Spleen (tissue), 11 donors: ENCODE data around the gene LTBR. TPM values are rescaled to one million over a fixed set of nuclear protein-coding genes. Genes with fewer than 3 reads are reported as not detected.
A peak's percentile ranks its signal among the peaks of the same experiment; 100 is the strongest.

Experiments
- DNase-seq: peaks from one replicate; pipeline ENCODE4 v3.0.0-alpha.2; 2020
- H3K27ac ChIP-seq, 8 donors: fragments of 200-600 bp; sonication (generic) in 7 of 8; 1 replicate in 4 of 8; 2 replicates in 4 of 8; pipeline versions ENCODE4 v1.5.0 to v1.8.0; 2016 to 2021; ENCODE audit warnings: inconsistent platforms in 4 of 8, mild to moderate bottlenecking in 4 of 8, moderate library complexity in 1 of 8
- H3K27me3 ChIP-seq, 7 donors: fragments of 200-600 bp; sonication (generic) in 6 of 7; replicated peaks in 1 of 7; 1 replicate in 4 of 7; 2 replicates in 3 of 7; pipeline versions ENCODE4 v1.5.0 to v1.8.0; 2016 to 2021; ENCODE audit warnings: inconsistent platforms in 3 of 7, mild to moderate bottlenecking in 1 of 7
- H3K36me3 ChIP-seq, 6 donors: fragments of 200-600 bp; sonication (generic) in 5 of 6; 1 replicate in 4 of 6; 2 replicates in 2 of 6; pipeline versions ENCODE4 v1.5.0 to v1.8.0; 2016 to 2021; ENCODE audit warnings: inconsistent platforms in 2 of 6
- H3K4me1 ChIP-seq, 6 donors: fragments of 200-600 bp; sonication (generic) in 5 of 6; 1 replicate in 3 of 6; 2 replicates in 3 of 6; pipeline versions ENCODE4 v1.5.0 to v1.8.0; 2016 to 2021; ENCODE audit warnings: inconsistent platforms in 3 of 6
- H3K4me3 ChIP-seq, 8 donors: fragments of 200-600 bp; sonication (generic) in 7 of 8; 1 replicate in 4 of 8; 2 replicates in 4 of 8; pipeline versions ENCODE4 v1.5.0 to v1.8.0; 2016 to 2021; ENCODE audit warnings: inconsistent platforms in 4 of 8, mild to moderate bottlenecking in 4 of 8, moderate library complexity in 2 of 8
- H3K9me3 ChIP-seq, 8 donors: fragments of 200-600 bp; sonication (generic) in 7 of 8; 1 replicate in 4 of 8; 2 replicates in 4 of 8; pipeline versions ENCODE4 v1.5.0 to v1.8.0; 2016 to 2021; ENCODE audit warnings: inconsistent platforms in 4 of 8
- CTCF ChIP-seq, 11 experiments: fragments of 200-600 bp in 7 of 11; fragments of 450-650 bp in 4 of 11; sonication (generic) in 4 of 11; IDR thresholded peaks in 8 of 11; conservative IDR thresholded peaks in 3 of 11; 1 replicate in 7 of 11; 2 replicates in 4 of 11; pipeline versions ENCODE4 v1.4.0 to v1.8.0; 2016 to 2021; ENCODE audit warnings: antibody characterized with exemption in 11 of 11, inconsistent platforms in 4 of 11, mild to moderate bottlenecking in 1 of 11
- POLR2A ChIP-seq, 3 donors: fragments of 450-650 bp; IDR thresholded peaks; one replicate each; pipeline ENCODE4 v1.5.1; 2017; ENCODE audit warnings: antibody characterized with exemption in 3 of 3, mild to moderate bottlenecking in 1 of 3
- POLR2AphosphoS5 ChIP-seq, 3 donors: sonication (generic); formaldehyde crosslinking; IDR thresholded peaks; one replicate each; pipeline ENCODE4 v1.5.1; 2017; ENCODE audit warnings: antibody characterized with exemption in 3 of 3
- WGBS, 5 donors: extraction: QIAGEN DNeasy Blood & Tissue Kit in 3 of 5; methylation state at CpG; one replicate each; pipeline versions ENCODE4 v1.1.5 to v1.1.7; 2013 to 2018; 5-methylcytosine and 5-hydroxymethylcytosine counted together
- intact Hi-C: fragments of 100-400 bp; cut with DNase I; formaldehyde crosslinking; loops from one replicate; pipeline ENCODE4 v1.15.0; 2023; ENCODE audit warnings: low total_unique reads
- polyA plus RNA-seq, 3 donors: library from polyadenylated mRNA; stranded (reverse); fragments of 200-250 nt; gene quantifications; one replicate each; pipeline ENCODE4 v1.2.1, GENCODE V29; 2013
- total RNA-seq, 7 donors: library from RNA; depleted of rRNA in 3 of 7; stranded (reverse); fragments of >200 nt in 3 of 7; fragmentation: NEBNext Ultra II Directional in 4 of 7; extraction: Animal tissue kit (Norgen Biotek cat#: 25700) in 4 of 7; gene quantifications; one replicate each; pipeline versions ENCODE4 v1.1.0 to v1.2.1, GENCODE V29; 2016 to 2021
- donor health status: healthy with polysubstance abuse.
- donor health status: DM: no; HTN: no; CAD: no; lungs with moderate emphysema.
- donor health status: DM: no; HTN: no; CAD: no.
- donor health status: Bipolar disorder and iron deficiency.
- donor health status: healthy.
- donor health status: DM: no; HTN: no; CAD: no.
- donor health status: DM: yes; HTN: yes; CAD: no.

The LTBR gene
- total and polyA plus RNA-seq, 10 donors = 14.4 to 155 (median 85.5) TPM

GRCh38 chr12:6374028-6374785 lies 9.8 kb upstream of the LTBR start:
- 93 to 95% (median 93%) methylated on average over 20 to 24 of the region's 24 CpGs for WGBS, 5 donors
- intact Hi-C loops = no loop called here

DNA sequence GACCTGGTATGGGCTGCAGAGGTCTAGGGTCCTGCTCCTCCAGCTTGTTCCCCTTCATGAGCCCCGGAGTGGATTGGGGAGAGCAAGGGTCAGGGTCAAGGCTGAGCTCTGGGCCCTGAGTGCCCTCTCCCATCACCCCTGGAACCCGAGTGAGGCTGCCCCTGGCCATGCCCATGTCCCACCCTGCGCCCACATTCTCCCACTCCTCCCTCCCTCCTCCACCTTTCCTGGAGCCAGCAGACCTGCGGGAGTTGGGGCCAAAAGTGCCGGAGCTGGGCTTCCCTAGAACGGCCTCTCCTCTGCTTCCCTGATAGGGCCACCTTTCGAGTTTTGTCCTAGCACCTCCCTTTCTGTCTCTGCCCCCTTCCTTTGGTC lies 9.2 kb upstream of the LTBR start:
- H3K27me3 ChIP-seq = peaks cover 0 to 24% (median 0%) of the 10 kb centered on the region in 7 donors
- H3K36me3 ChIP-seq = no peaks in the 10 kb centered on the region
- TF ChIP-seq CTCF (IDR thresholded peaks at IDR 0.05 in 8 of 11, conservative IDR thresholded peaks at IDR 0.05 in 3 of 11) (no peak), POLR2A (IDR thresholded peaks at IDR 0.05) (no peak), POLR2AphosphoS5 (IDR thresholded peaks at IDR 0.05) (no peak)
- no peak for DNase-seq
- peaks cover 29 to 85% (median 60%) of the 10 kb centered on the region in 6 donors for H3K4me1 ChIP-seq
- WGBS, 5 donors = 73 to 87% (median 77%) methylated on average over 6 to 7 of the region's 7 CpGs
- H3K9me3 ChIP-seq = no peaks in the 10 kb centered on the region
- peak overlapping the region in 3 of 8 donors; percentile 1 to 77 (median 7) for H3K27ac ChIP-seq
- intact Hi-C loops = no loop called here
- H3K4me3 ChIP-seq = no peak overlapping the region

More at GRCh38 chr12:6374028-6374785, 9.8 kb upstream of the LTBR start:
- TF ChIP-seq CTCF (IDR thresholded peaks at IDR 0.05 in 8 of 11, conservative IDR thresholded peaks at IDR 0.05 in 3 of 11) (no peak), POLR2A (IDR thresholded peaks at IDR 0.05) (no peak), POLR2AphosphoS5 (IDR thresholded peaks at IDR 0.05) (no peak)
- Histone ChIP-seq H3K4me1 (peaks cover 29 to 81% (median 56%) of the 10 kb centered on the region in 6 donors), H3K36me3 (no peaks in the 10 kb centered on the region), H3K4me3 (no peak overlapping the region), H3K27me3 (peaks cover 0 to 24% (median 0%) of the 10 kb centered on the region in 7 donors), H3K9me3 (no peaks in the 10 kb centered on the region), H3K27ac (peak overlapping the region in 1 of 8 donors; percentile 1)
- peak; percentile 46 for DNase-seq

GRCh38 chr12:6375269-6376078 lies 8.5 kb upstream of the LTBR start, which contains the start of gene SCNN1A:
SCNN1A (minus strand) TSS chr12:6375563; CDS start chr12:6374783, 780 bp downstream.
- intact Hi-C loops = no loop called here
- TF ChIP-seq CTCF (IDR thresholded peaks at IDR 0.05 in 8 of 11, conservative IDR thresholded peaks at IDR 0.05 in 3 of 11) (no peak), POLR2AphosphoS5 (IDR thresholded peaks at IDR 0.05) (no peak), POLR2A (IDR thresholded peaks at IDR 0.05) (no peak)
- peaks cover 0 to 24% (median 0%) of the 10 kb centered on the region in 7 donors for H3K27me3 ChIP-seq
- WGBS, 5 donors = 87 to 92% (median 88%) methylated on average over 15 of the region's 15 CpGs
- peak within 1 kb of the TSS in 7 of 8 donors; percentile 15 to 77 (median 53) for H3K27ac ChIP-seq
- no peaks in the 10 kb centered on the region for H3K36me3 ChIP-seq
- no peak within 1 kb of the TSS for H3K4me3 ChIP-seq
- no peak for DNase-seq
- no peaks in the 10 kb centered on the region for H3K9me3 ChIP-seq
- peaks cover 29 to 86% (median 65%) of the 10 kb centered on the region in 6 donors for H3K4me1 ChIP-seq
